ENCODE measurements around the gene GATA5.
"Not testable (repeated sequence)": the region's sequence is repeated elsewhere in the genome, so short reads cannot be mapped to it uniquely, and the experiment has no call there.

GATA5 gene

GRCh38 chr20:62427172-62428001 is 48.4 kb downstream of the GATA5 start, which contains the start of gene RBBP8NL:
Gene RBBP8NL, minus strand, starts transcription at chr20:62427539. Its CDS starts 7,892 bp downstream, at chr20:62419647.
- peak within 1 kb of the TSS; percentile 73 for H3K4me2 ChIP-seq (ENCODE audit: low read length)
- peak within 1 kb of the TSS; percentile 97 for H3K27ac ChIP-seq
- no peaks in the 10 kb centered on the region for H3K79me2 ChIP-seq
- peak within 1 kb of the TSS; percentile 53 for H3K4me3 ChIP-seq (ENCODE audit: low read depth, low read length)
- TF ChIP-seq CTCF (IDR thresholded peaks at IDR 0.05) = peak; percentile 57
- peak within 1 kb of the TSS; percentile 84 for H3K9ac ChIP-seq
- H3K9me3 ChIP-seq (ENCODE audit: control insufficient read depth, low read length) = no peaks in the 10 kb centered on the region
- H3K36me3 ChIP-seq (ENCODE audit: control insufficient read depth, insufficient read depth, low read length) = no peaks in the 10 kb centered on the region
- peaks cover 31% of the 10 kb centered on the region for H3K4me1 ChIP-seq
- no peaks in the 10 kb centered on the region for H3K27me3 ChIP-seq (ENCODE audit: control insufficient read depth, insufficient read depth, low read length)
- H2AFZ ChIP-seq = peak within 1 kb of the TSS; percentile 78

GRCh38 chr20:62426699-62427131 is 49.1 kb downstream of the GATA5 start:
- TF ChIP-seq CTCF (IDR thresholded peaks at IDR 0.05) = no peak
- Histone ChIP-seq H3K27me3 (ENCODE audit: control insufficient read depth, insufficient read depth, low read length) (no peaks in the 10 kb centered on the region), H3K27ac (peak overlapping the region; percentile 97), H3K9me3 (ENCODE audit: control insufficient read depth, low read length) (no peaks in the 10 kb centered on the region), H3K36me3 (ENCODE audit: control insufficient read depth, insufficient read depth, low read length) (no peaks in the 10 kb centered on the region), H3K4me1 (peaks cover 31% of the 10 kb centered on the region), H3K79me2 (no peaks in the 10 kb centered on the region), H3K4me3 (ENCODE audit: low read depth, low read length) (peak overlapping the region; percentile 53), H3K4me2 (ENCODE audit: low read length) (peak overlapping the region; percentile 73), H3K9ac (peak overlapping the region; percentile 84), H2AFZ (peak overlapping the region; percentile 78)

- H3K4me3 ChIP-seq (ENCODE audit: low read depth, low read length); H3K9ac ChIP-seq; H3K79me2 ChIP-seq; H3K9me3 ChIP-seq (ENCODE audit: control insufficient read depth, low read length); H3K27ac ChIP-seq; H2AFZ ChIP-seq; H3K27me3 ChIP-seq (ENCODE audit: control insufficient read depth, insufficient read depth, low read length); H3K36me3 ChIP-seq (ENCODE audit: control insufficient read depth, insufficient read depth, low read length): not testable (repeated sequence)
- H3K4me1 ChIP-seq = peaks cover 31% of the 10 kb centered on the region
- H3K4me2 ChIP-seq (ENCODE audit: low read length) = peak overlapping the region; percentile 73
Observed at GRCh38 chr20:62426059-62426348, 49.8 kb downstream of the GATA5 start.

GRCh38 chr20:62425281-62426058 is 50.3 kb downstream of the GATA5 start:
- Histone ChIP-seq H3K4me3 (ENCODE audit: low read depth, low read length) (no peak overlapping the region), H3K9me3 (ENCODE audit: control insufficient read depth, low read length) (no peaks in the 10 kb centered on the region), H3K4me2 (ENCODE audit: low read length) (no peak overlapping the region), H3K36me3 (ENCODE audit: control insufficient read depth, insufficient read depth, low read length) (no peaks in the 10 kb centered on the region), H3K79me2 (no peaks in the 10 kb centered on the region), H3K27ac (no peak overlapping the region), H3K27me3 (ENCODE audit: control insufficient read depth, insufficient read depth, low read length) (no peaks in the 10 kb centered on the region), H3K9ac (no peak overlapping the region), H2AFZ (no peak overlapping the region), H3K4me1 (peaks cover 31% of the 10 kb centered on the region)
- no peak for TF ChIP-seq CTCF (IDR thresholded peaks at IDR 0.05)
